ENCODE measurements around the gene HOXD9.

Gene HOXD9

GRCh38 chr2:176117823-176118371 lies 4.6 kb upstream of the HOXD9 start:
- no peak for ATAC-seq
- no peak for TF ChIP-seq CSDC2 (CRISPR knock-in tag; IDR thresholded peaks at IDR 0.05)
- TF ChIP-seq ZC3H10 (CRISPR knock-in tag; IDR thresholded peaks at IDR 0.05), result no peak
- no peak for TF ChIP-seq ARNTL (CRISPR knock-in tag; IDR thresholded peaks at IDR 0.05; ENCODE audit: borderline replicate concordance, low read depth)
- TF ChIP-seq ISL1 (CRISPR knock-in tag; IDR thresholded peaks at IDR 0.05), result no peak
- TF ChIP-seq, protein P1, sequence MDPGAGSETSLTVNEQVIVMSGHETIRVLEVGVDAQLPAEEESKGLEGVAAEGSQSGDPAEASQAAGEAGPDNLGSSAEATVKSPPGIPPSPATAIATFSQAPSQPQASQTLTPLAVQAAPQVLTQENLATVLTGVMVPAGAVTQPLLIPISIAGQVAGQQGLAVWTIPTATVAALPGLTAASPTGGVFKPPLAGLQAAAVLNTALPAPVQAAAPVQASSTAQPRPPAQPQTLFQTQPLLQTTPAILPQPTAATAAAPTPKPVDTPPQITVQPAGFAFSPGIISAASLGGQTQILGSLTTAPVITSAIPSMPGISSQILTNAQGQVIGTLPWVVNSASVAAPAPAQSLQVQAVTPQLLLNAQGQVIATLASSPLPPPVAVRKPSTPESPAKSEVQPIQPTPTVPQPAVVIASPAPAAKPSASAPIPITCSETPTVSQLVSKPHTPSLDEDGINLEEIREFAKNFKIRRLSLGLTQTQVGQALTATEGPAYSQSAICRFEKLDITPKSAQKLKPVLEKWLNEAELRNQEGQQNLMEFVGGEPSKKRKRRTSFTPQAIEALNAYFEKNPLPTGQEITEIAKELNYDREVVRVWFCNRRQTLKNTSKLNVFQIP (CRISPR knock-in tag; IDR thresholded peaks at IDR 0.05; ENCODE audit: borderline replicate concordance, low read depth), result no peak
- no peak for TF ChIP-seq RARB (CRISPR knock-in tag; IDR thresholded peaks at IDR 0.05)
- no peak for TF ChIP-seq ZNF70 (CRISPR knock-in tag; IDR thresholded peaks at IDR 0.05)
- no peak for TF ChIP-seq PATZ1 (CRISPR knock-in tag; IDR thresholded peaks at IDR 0.05; ENCODE audit: borderline replicate concordance)

DNA sequence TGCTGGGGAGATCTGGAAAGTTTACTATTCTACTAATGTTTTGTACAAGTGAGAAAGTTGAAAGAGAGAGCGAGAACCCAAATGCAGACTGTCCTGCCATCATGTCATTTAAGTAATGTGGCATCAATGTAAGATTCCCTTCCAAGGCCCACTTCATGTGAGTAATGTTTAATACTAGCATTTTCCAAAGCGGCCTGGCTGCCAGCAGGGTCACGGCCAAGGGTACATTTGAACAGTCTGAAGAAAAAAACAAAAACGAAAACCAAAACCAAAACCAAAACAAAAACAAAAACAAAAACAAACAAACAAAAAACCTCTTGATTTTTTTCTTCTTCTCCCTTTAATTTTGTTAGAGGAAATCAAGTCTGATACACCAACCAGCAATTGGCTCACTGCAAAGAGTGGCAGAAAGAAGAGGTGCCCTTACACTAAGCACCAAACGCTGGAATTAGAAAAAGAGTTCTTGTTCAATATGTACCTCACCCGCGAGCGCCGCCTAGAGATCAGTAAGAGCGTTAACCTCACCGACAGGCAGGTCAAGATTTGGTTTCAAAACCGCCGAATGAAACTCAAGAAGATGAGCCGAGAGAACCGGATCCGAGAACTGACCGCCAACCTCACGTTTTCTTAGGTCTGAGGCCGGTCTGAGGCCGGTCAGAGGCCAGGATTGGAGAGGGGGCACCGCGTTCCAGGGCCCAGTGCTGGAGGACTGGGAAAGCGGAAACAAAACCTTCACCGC lies 3.7 kb upstream of the HOXD9 start:
- TF ChIP-seq ZNF8 (CRISPR knock-in tag; IDR thresholded peaks at IDR 0.05), result no peak
- no peak for ATAC-seq

DNA sequence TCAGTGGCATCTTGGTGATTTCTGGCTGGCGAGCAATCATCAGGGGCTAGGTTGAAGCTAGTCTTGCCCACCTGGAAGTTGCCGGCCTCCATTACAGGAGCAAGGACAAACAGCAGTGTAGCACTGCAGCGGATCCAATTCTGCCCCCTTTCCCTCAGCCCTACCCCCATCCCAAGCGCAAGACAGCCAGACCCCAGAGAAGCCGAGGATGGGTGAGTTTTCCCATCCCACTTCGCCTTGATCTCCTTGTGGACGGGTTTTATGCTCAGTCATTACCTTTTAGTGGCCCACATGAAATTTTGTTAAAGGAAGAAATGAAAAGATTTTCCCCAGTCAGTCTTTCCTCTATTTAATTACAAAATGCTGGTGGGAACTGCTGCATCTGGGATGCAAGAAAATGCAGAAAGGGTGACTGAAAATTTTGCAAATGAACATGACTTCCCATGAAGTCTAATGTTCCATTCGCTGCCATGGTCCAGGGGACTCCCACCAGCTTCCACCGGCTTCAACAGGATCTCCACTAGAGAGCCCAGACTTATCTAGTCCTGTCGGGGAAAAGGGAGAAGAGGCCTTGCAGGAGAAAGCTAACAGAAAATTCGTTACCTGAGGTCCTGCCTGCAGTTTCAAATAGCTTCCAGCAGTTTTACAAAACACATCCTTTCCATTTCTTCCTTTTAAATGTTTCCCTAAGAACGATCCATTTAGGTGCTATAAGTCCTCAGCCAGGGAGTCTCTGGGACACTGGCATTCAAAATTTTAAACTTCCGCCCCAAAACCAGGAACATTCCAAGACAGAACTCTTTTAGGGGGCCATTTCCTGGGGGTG lies 1.9 kb upstream of the HOXD9 start:
- TF ChIP-seq BACH2 (CRISPR knock-in tag; IDR thresholded peaks at IDR 0.05; ENCODE audit: borderline replicate concordance) (no peak), ZFP3 (CRISPR knock-in tag; IDR thresholded peaks at IDR 0.05) (no peak), ZNF565 (CRISPR knock-in tag; conservative IDR thresholded peaks at IDR 0.05; ENCODE audit: low read depth) (no peak)
- ATAC-seq, result no peak

DNA sequence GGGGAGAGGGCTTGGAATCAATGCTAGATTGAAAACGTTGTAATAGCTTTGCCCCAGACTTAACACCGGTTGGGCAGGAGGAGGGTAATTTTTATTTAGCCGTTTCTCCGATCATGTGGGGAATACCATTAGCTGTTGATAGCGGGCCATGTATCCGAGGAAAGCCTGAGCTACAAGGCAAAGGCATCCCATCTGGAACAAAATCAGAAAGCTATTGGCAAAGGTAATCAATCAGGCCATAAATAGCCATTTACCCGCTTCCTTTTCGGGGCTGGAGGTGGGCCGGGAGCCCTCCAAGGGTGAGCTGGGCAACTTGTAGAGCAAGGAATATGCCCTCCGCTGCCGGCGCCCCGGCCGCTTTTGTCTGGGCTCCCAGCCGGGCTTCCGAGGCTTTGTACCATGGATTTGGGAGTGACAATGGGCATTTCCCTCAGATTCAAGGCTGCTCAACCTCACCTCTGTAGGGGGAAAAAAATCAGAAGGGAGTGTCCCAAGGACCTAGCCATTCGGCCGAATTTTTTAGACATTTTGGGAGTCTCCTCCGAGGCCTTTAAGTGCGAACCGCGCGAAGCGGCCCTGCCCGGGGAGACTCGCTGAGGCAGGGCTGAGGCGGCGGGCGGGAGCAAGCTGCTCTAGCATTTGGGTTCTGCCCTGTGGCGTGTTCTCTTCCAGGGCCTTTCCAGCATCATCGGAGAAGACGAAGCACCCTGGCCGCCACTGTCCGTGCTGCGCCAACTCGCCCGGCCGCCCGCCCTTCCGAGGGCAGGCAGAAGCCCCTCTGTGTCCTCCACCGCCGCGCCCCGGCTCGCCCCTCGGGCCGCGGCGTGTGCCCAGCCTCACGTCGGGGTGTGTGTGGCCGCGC lies 1.1 kb upstream of the HOXD9 start:
- TF ChIP-seq RARB (CRISPR knock-in tag; IDR thresholded peaks at IDR 0.05) (no peak), ZNF8 (CRISPR knock-in tag; IDR thresholded peaks at IDR 0.05) (no peak), GLIS3 (CRISPR knock-in tag; IDR thresholded peaks at IDR 0.05) (no peak), PPARA (CRISPR knock-in tag; IDR thresholded peaks at IDR 0.05; ENCODE audit: borderline replicate concordance) (no peak), OSR1 (CRISPR knock-in tag; IDR thresholded peaks at IDR 0.05) (no peak), ARNTL (CRISPR knock-in tag; IDR thresholded peaks at IDR 0.05; ENCODE audit: borderline replicate concordance, low read depth) (no peak)
- no peak for ATAC-seq

DNA sequence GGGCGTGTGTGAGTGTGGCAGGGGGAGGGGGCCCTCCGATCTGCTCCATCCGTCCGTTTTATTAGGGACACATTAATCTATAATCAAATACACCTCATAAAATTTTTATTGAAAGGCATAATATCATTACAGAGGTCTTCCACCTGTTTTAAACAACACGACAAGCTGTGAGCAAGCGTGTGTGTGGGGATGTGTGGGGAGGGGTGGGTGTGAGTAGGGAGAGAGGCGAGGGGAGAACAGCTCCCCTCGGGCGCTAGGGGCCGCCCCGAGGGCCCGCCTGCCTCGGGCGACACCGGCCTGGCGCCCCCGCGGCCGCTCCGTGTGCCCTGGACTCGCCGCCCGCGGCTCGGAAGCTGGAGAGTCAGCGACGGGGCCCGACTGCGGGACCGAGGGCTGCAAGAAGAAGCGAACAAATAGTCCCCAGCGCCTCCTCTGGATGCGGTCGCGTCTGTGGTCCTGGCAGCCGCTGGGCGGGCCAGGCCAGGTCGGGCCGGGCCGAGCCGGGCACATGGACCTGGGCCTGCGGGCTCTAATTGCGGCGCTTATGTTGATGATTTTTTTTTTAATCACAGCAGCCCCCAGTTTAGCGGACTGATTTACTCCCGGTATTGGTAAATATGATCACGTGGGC lies 352 bp upstream of the HOXD9 start:
- TF ChIP-seq, protein P1 (CRISPR knock-in tag; IDR thresholded peaks at IDR 0.05; ENCODE audit: borderline replicate concordance, low read depth), result no peak
- TF ChIP-seq PATZ1 (CRISPR knock-in tag; IDR thresholded peaks at IDR 0.05; ENCODE audit: borderline replicate concordance), result peak; percentile 85; the same call in 1 of the 2 replicates
- ATAC-seq, result peak; percentile 57
